H1 (cell line): ENCODE results near the gene FGF12. TPM values are rescaled to one million over a fixed set of nuclear protein-coding genes. Genes with fewer than 3 reads are reported as not detected.

Source experiments
- CTCF ChIA-PET: fragments of 300-600 bp; sonication (Branson Sonifier 250); formaldehyde crosslinking; loops from one replicate; lab custom pipeline; 2021; ENCODE audit not compliant: partially characterized antibody; lab: Charles Lee
- POLR2A ChIA-PET: fragments of 300-600 bp; sonication (Branson Sonifier 250); formaldehyde crosslinking; loops from one replicate; lab custom pipeline; 2021; ENCODE audit warnings: inconsistent platforms; ENCODE audit not compliant: partially characterized antibody; lab: Charles Lee
- DNase-seq, 2 experiments: peaks; one replicate each; pipeline versions ENCODE4 v3.0.0 to v3.0.0-alpha.2; 2010 to 2022; ENCODE audit warnings: low spot score in 2 of 2, low read depth in 1 of 2, mixed read lengths in 1 of 2
- FAIRE-seq: peaks from 2 replicates; lab custom pipeline; 2011; peaks lifted over from hg19 to GRCh38; lab: Jason Lieb, UNC
- H2AFZ ChIP-seq: 2 replicates; pipeline ENCODE4 v1.8.1; 2012; ENCODE audit warnings: low read length, inconsistent platforms
- H2AK5ac ChIP-seq: 2 replicates; pipeline ENCODE4 v1.6.1; 2013; ENCODE audit warnings: low read depth, low read length
- H2BK120ac ChIP-seq: replicated peaks from 2 replicates; pipeline ENCODE3; 2013; ENCODE audit warnings: low read depth, low read length, inconsistent platforms
- H2BK12ac ChIP-seq: 2 replicates; pipeline ENCODE4 v1.6.1; 2013; ENCODE audit warnings: low read depth, low read length
- H2BK15ac ChIP-seq: 2 replicates; pipeline ENCODE4 v1.6.1; 2013; ENCODE audit warnings: low read length
- H2BK20ac ChIP-seq: 2 replicates; pipeline ENCODE4 v1.6.1; 2013; ENCODE audit warnings: low read length
- H2BK5ac ChIP-seq: 2 replicates; pipeline ENCODE4 v1.6.1; 2013; ENCODE audit warnings: low read depth, low read length
- H3K14ac ChIP-seq: 2 replicates; pipeline ENCODE4 v1.6.1; 2013; ENCODE audit warnings: inconsistent platforms; ENCODE audit not compliant: insufficient read length
- H3K18ac ChIP-seq: 2 replicates; pipeline ENCODE4 v1.6.1; 2013; ENCODE audit warnings: low read length; ENCODE audit errors: extremely low read depth
- H3K23ac ChIP-seq: 2 replicates; pipeline ENCODE4 v1.6.1; 2013; ENCODE audit warnings: inconsistent platforms; ENCODE audit not compliant: insufficient read length
- H3K23me2 ChIP-seq: 2 replicates; pipeline ENCODE4 v1.6.1; 2013; ENCODE audit warnings: low read depth, low read length
- H3K27ac ChIP-seq: 2 replicates; pipeline ENCODE4 v1.6.1; 2011; ENCODE audit warnings: low read depth, low read length, inconsistent platforms
- H3K27me3 ChIP-seq, 4 experiments: replicated peaks in 1 of 4; 1 replicate in 1 of 4; 2 replicates in 3 of 4; pipeline versions ENCODE4 v1.6.1 to v1.8.1; 2011 to 2013; ENCODE audit warnings: low read length in 3 of 4, mild to moderate bottlenecking in 3 of 4, inconsistent platforms in 2 of 4, mixed read lengths in 2 of 4, moderate library complexity in 1 of 4; ENCODE audit not compliant: control insufficient read depth in 3 of 4, insufficient read depth in 3 of 4; ENCODE audit errors: extremely low read depth in 1 of 4
- H3K36me3 ChIP-seq, 4 experiments: 2 replicates each; pipeline versions ENCODE4 v1.6.1 to v1.8.1; 2011 to 2013; ENCODE audit warnings: mild to moderate bottlenecking in 4 of 4, low read length in 3 of 4, moderate library complexity in 2 of 4, control low read depth in 1 of 4, inconsistent platforms in 1 of 4; ENCODE audit not compliant: insufficient read depth in 4 of 4, control insufficient read depth in 2 of 4
- H3K4ac ChIP-seq: replicated peaks from 2 replicates; pipeline ENCODE3; 2013; ENCODE audit warnings: low read length, low read depth, mixed read lengths, inconsistent platforms; ENCODE audit not compliant: insufficient read length
- H3K4me1 ChIP-seq, 4 experiments: replicated peaks in 1 of 4; 1 replicate in 1 of 4; 2 replicates in 3 of 4; pipeline versions ENCODE4 v1.6.1 to v1.8.1; 2011 to 2013; ENCODE audit warnings: low read length in 3 of 4, inconsistent platforms in 2 of 4, mixed read lengths in 1 of 4; ENCODE audit not compliant: insufficient read depth in 4 of 4, control insufficient read depth in 3 of 4
- H3K4me2 ChIP-seq, 2 experiments: 2 replicates each; pipeline versions ENCODE4 v1.6.1 to v1.8.1; 2011 to 2013; ENCODE audit warnings: low read depth in 2 of 2, low read length in 2 of 2, control low read depth in 1 of 2, inconsistent platforms in 1 of 2, mild to moderate bottlenecking in 1 of 2; ENCODE audit not compliant: insufficient read depth in 1 of 2
- H3K4me3 ChIP-seq, 4 experiments: fragments of 200-600, 300-600 bp in 1 of 4; sonication (generic), shearing (Covaris generic), sonication (Bioruptor Twin) in 1 of 4; 2 replicates each; pipeline versions ENCODE4 v1.5.1 to v1.8.1; 2011 to 2016; ENCODE audit warnings: low read length in 4 of 4, low read depth in 3 of 4, control low read depth in 2 of 4, inconsistent platforms in 2 of 4, mild to moderate bottlenecking in 2 of 4, mixed read lengths in 1 of 4, moderate library complexity in 1 of 4; ENCODE audit not compliant: insufficient read depth in 2 of 4; ENCODE audit errors: extremely low read depth in 1 of 4
- H3K56ac ChIP-seq: replicated peaks from 2 replicates; pipeline ENCODE3; 2013; ENCODE audit warnings: low read depth, mild to moderate bottlenecking, mixed read lengths, low read length, inconsistent platforms; ENCODE audit not compliant: insufficient read length
- H3K79me1 ChIP-seq: 2 replicates; pipeline ENCODE4 v1.6.1; 2013; ENCODE audit warnings: low read depth, low read length, control low read depth
- H3K79me2 ChIP-seq, 2 experiments: 2 replicates each; pipeline versions ENCODE4 v1.6.1 to v1.8.1; 2012 to 2013; ENCODE audit warnings: low read length in 2 of 2, mild to moderate bottlenecking in 2 of 2, inconsistent platforms in 1 of 2; ENCODE audit not compliant: insufficient read depth in 2 of 2, control insufficient read depth in 1 of 2
- H3K9ac ChIP-seq, 4 experiments: replicated peaks in 1 of 4; 1 replicate in 1 of 4; 2 replicates in 3 of 4; pipeline versions ENCODE4 v1.6.1 to v1.8.1; 2011 to 2013; ENCODE audit warnings: low read depth in 3 of 4, low read length in 3 of 4, control low read depth in 2 of 4, mild to moderate bottlenecking in 2 of 4, moderate library complexity in 2 of 4, inconsistent platforms in 1 of 4; ENCODE audit errors: extremely low read depth in 1 of 4
- H3K9me3 ChIP-seq, 2 experiments: 2 replicates each; pipeline versions ENCODE4 v1.6.1 to v1.8.1; 2012 to 2013; ENCODE audit warnings: mild to moderate bottlenecking in 2 of 2, moderate library complexity in 2 of 2, control low read depth in 1 of 2, inconsistent platforms in 1 of 2, low read depth in 1 of 2, low read length in 1 of 2, mixed read lengths in 1 of 2; ENCODE audit not compliant: insufficient read depth in 2 of 2
- H4K20me1 ChIP-seq, 2 experiments: replicated peaks in 1 of 2; 2 replicates each; pipeline versions ENCODE3 to v1.8.1; 2011 to 2013; ENCODE audit warnings: inconsistent platforms in 2 of 2, low read length in 2 of 2, mild to moderate bottlenecking in 1 of 2; ENCODE audit not compliant: insufficient read depth in 2 of 2, control insufficient read depth in 1 of 2
- H4K5ac ChIP-seq: 2 replicates; pipeline ENCODE4 v1.6.1; 2013; ENCODE audit warnings: low read length, low read depth, mixed read lengths, inconsistent platforms; ENCODE audit not compliant: insufficient read length
- H4K8ac ChIP-seq: 2 replicates; pipeline ENCODE4 v1.8.0; 2013; ENCODE audit warnings: mild to moderate bottlenecking, moderate library complexity, low read length, inconsistent platforms; ENCODE audit not compliant: insufficient read depth; ENCODE audit errors: extremely low read depth
- H4K91ac ChIP-seq: replicated peaks from 2 replicates; pipeline ENCODE3; 2013; ENCODE audit warnings: low read length, mixed read lengths, inconsistent platforms; ENCODE audit not compliant: insufficient read length
- ASH2L ChIP-seq: fragments of 200-600, 300-600 bp; sonication (generic); IDR thresholded peaks from one replicate; pipeline ENCODE4 v1.7.1; 2017; ENCODE audit warnings: low read length
- PHF8 ChIP-seq: fragments of 200-600 bp; sonication (generic); conservative IDR thresholded peaks from 2 replicates; pipeline ENCODE4 v1.7.1; 2012; ENCODE audit warnings: low read depth, mild to moderate bottlenecking, inconsistent platforms, low read length, moderate library complexity
- RNF2 ChIP-seq: fragments of 200-900, 300-1000 bp; sonication (generic); IDR thresholded peaks from 2 replicates; pipeline ENCODE4 v1.7.1; 2016; ENCODE audit warnings: borderline replicate concordance, low read depth, mild to moderate bottlenecking, antibody characterized with exemption, low read length; ENCODE audit not compliant: poor library complexity, severe bottlenecking; ENCODE audit errors: missing control alignments
- WGBS, 2 experiments: shearing (Covaris generic) in 1 of 2; methylation state at CpG; one replicate each; pipeline versions ENCODE4 v1.1.6 to v1.1.7; 2013 to 2015; ENCODE audit warnings: low lambda C conversion rate in 2 of 2, mixed read lengths in 2 of 2, inconsistent platforms in 1 of 2, low coverage in 1 of 2, missing lambda C conversion rate in 1 of 2; ENCODE audit not compliant: insufficient replicate concordance in 2 of 2, insufficient coverage in 1 of 2, insufficient read length in 1 of 2; ENCODE audit errors: extremely low coverage in 1 of 2, missing lambda C conversion rate in 1 of 2; 5-methylcytosine and 5-hydroxymethylcytosine counted together
- polyA plus RNA-seq, 7 experiments: library from polyadenylated mRNA; depleted of rRNA in 3 of 7; stranded (reverse) in 5 of 7; unstranded in 2 of 7; fragments of >200 nt in 5 of 7; fragments of 200-250 nt in 2 of 7; gene quantifications; 1 replicate in 5 of 7; 2 replicates in 1 of 7; 4 replicates in 1 of 7; pipeline versions ENCODE4 v1.2.1 to v1.2.3, GENCODE V29; 2011 to 2013; ENCODE audit warnings: missing spikeins in 2 of 7, mixed read lengths in 2 of 7
- total RNA-seq: library from RNA; stranded (reverse); fragmentation: NEBNext Ultra II Directional; extraction: Animal tissue kit (Norgen Biotek cat#: 25700); gene quantifications from 2 replicates; pipeline ENCODE4 v1.2.1, GENCODE V29; 2021
- TF ChIP-seq, protein P1 (sequence below): IDR thresholded peaks from 2 replicates; pipeline ENCODE4 v1.6.1; 2011; ENCODE audit warnings: low read depth, mild to moderate bottlenecking, low read length; ENCODE audit not compliant: insufficient read depth

Gene FGF12
- total and polyA plus RNA-seq, 2 of the 8 experiments (the other 6 are each of a cell fraction or from before 2014, with no cell fraction given), result 4.1 to 16.6 TPM

DNA sequence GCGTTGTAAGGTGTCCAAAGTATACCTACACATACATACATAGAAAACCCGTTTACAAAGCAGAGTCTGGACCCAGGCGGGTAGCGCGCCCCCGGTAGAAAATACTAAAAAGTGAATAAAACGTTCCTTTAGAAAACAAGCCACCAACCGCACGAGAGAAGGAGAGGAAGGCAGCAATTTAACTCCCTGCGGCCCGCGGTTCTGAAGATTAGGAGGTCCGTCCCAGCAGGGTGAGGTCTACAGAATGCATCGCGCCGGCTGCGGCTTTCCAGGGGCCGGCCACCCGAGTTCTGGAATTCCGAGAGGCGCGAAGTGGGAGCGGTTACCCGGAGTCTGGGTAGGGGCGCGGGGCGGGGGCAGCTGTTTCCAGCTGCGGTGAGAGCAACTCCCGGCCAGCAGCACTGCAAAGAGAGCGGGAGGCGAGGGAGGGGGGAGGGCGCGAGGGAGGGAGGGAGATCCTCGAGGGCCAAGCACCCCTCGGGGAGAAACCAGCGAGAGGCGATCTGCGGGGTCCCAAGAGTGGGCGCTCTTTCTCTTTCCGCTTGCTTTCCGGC, 318.6 kb downstream of the FGF12 start:
- peaks cover 6 to 50% (median 34%) of the 10 kb centered on the region in 4 experiments for H3K27me3 ChIP-seq
- H3K27ac ChIP-seq, result no peak overlapping the region
- no peak overlapping the region for H2BK12ac ChIP-seq
- no peak overlapping the region for H3K14ac ChIP-seq
- no peak overlapping the region for H2BK5ac ChIP-seq
- H4K91ac ChIP-seq, result no peak overlapping the region
- no peak overlapping the region for H3K4ac ChIP-seq
- H3K56ac ChIP-seq, result no peak overlapping the region
- H4K8ac ChIP-seq, result no peak overlapping the region
- H3K9ac ChIP-seq, result peak overlapping the region in 2 of 4 experiments; percentile 24 to 25; a peak in 2 of 7 replicates
- H3K36me3 ChIP-seq, result no peaks in the 10 kb centered on the region
- H4K5ac ChIP-seq, result no peak overlapping the region
- no peak overlapping the region for H2AK5ac ChIP-seq
- H3K79me2 ChIP-seq, result 0 out of 4 replicates have a peak, but pooled peaks cover 0 to 3% of the 10 kb centered on the region in 2 experiments
- peak overlapping the region; percentile 80; the same call in 1 of the 2 replicates for H2AFZ ChIP-seq
- peaks cover 15% of the 10 kb centered on the region for H3K23me2 ChIP-seq
- H3K18ac ChIP-seq, result no peak overlapping the region
- no peak overlapping the region for H2BK15ac ChIP-seq
- H4K20me1 ChIP-seq, result peaks cover 0 to 2% of the 10 kb centered on the region in 2 experiments
- no peak for FAIRE-seq
- H3K4me3 ChIP-seq, result peak overlapping the region; percentile 58 to 84 (median 76)
- H2BK120ac ChIP-seq, result no peak overlapping the region
- CTCF ChIA-PET, result interaction anchor here (0.7 to 4.6 kb wide), 7 partner anchors 10 to 222 kb away, joined by 3 to 26 read pairs (median 3); no protein-coding TSS in a partner anchor
- WGBS, 2 experiments, result 0% methylated on average over 17 of the region's 41 CpGs; no CpG with 5 or more reads in 1 of the 2 experiments
- no peak overlapping the region for H3K23ac ChIP-seq
- DNase-seq, result peak in 1 of 2 experiments; percentile 65
- no peak overlapping the region for H2BK20ac ChIP-seq
- H3K4me2 ChIP-seq, result peak overlapping the region; percentile 93 to 97
- TF ChIP-seq RNF2 (peak; percentile 13), ASH2L (peak; percentile 9), PHF8 (peak; percentile 4; the same call in 1 of the 2 replicates)
- TF ChIP-seq, protein P1, sequence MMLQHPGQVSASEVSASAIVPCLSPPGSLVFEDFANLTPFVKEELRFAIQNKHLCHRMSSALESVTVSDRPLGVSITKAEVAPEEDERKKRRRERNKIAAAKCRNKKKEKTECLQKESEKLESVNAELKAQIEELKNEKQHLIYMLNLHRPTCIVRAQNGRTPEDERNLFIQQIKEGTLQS, result no peak
- no peaks in the 10 kb centered on the region for H3K9me3 ChIP-seq
- H3K4me1 ChIP-seq, result peaks cover 2 to 8% (median 4%) of the 10 kb centered on the region in 4 experiments; a peak in 6 of 7 replicates
- POLR2A ChIA-PET, result interaction anchor here (1.0 to 1.3 kb wide), 2 partner anchors 10 to 481 kb away, joined by 3 to 5 read pairs; no protein-coding TSS in a partner anchor
- H3K79me1 ChIP-seq, result no peaks in the 10 kb centered on the region
